GM19468 (cell line): ENCODE measurements around the gene NTRK3.

ENCODE experiments used
- ATAC-seq: cut with Tn5 transposase; IDR thresholded peaks from one replicate; pipeline ENCODE4 v1.9.1; 2021; ENCODE audit warnings: mild to moderate bottlenecking, moderate library complexity, moderate number of reproducible peaks; ENCODE audit not compliant: unreplicated experiment; ENCODE audit errors: extremely low read depth

The NTRK3 gene

GRCh38 chr15:88188300-88188699 lies 68.2 kb downstream of the NTRK3 start:
- no peak for ATAC-seq

- ATAC-seq: no peak
Measured at GRCh38 chr15:88187195-88187594, 69.3 kb downstream of the NTRK3 start.

DNA sequence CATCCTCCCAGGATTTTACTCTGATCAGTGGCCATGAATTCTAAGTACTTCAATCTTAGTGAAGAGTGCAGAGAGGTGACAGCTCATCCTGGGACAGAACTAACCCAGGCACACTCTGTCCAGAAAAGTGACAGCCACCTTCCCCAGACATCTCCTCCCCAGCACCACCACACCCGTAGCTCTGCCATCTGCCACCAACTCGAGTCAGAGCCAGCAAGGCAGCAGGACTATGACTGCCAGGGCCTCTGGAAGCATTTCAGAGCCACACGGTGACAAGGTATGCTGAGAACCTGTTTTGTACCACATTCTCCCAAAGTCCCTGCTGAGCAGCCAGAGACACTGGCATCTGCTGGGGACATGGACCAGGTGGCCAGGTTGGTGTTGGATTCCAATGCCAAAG lies 71.0 kb downstream of the NTRK3 start:
- ATAC-seq: no peak

GRCh38 chr15:88181613-88182012 lies 74.9 kb downstream of the NTRK3 start:
- no peak for ATAC-seq

DNA sequence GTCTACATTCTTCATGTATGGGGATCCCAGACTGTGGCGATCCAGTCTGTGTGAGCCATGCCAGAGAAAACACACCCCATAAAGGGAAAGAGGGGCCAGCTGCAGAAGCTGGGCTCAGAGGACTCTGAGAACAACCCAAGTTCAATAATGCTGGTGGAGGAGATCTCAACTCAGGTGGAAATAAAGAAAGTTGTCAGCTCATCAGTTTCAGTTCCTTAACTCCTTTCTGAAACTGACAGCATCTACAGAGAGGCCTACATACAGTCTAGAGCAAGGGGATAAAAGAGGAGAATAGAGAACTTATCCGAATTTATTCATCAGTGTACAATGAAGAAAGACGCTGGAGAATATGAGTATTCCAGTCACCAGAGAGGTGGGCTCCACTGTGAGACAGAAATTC lies 77.0 kb downstream of the NTRK3 start:
- peak; percentile 55 for ATAC-seq

GRCh38 chr15:88178631-88179030 lies 77.9 kb downstream of the NTRK3 start:
- no peak for ATAC-seq

GRCh38 chr15:88177451-88177850 lies 79.1 kb downstream of the NTRK3 start:
- ATAC-seq: no peak

- no peak for ATAC-seq
Measured at GRCh38 chr15:88174571-88174970, 82.0 kb downstream of the NTRK3 start.

GRCh38 chr15:88166082-88166993 lies 90.2 kb downstream of the NTRK3 start:
- ATAC-seq: no peak

GRCh38 chr15:88161636-88162035 lies 94.9 kb downstream of the NTRK3 start:
- no peak for ATAC-seq

GRCh38 chr15:88155310-88155709 lies 101.2 kb downstream of the NTRK3 start:
- ATAC-seq: no peak

DNA sequence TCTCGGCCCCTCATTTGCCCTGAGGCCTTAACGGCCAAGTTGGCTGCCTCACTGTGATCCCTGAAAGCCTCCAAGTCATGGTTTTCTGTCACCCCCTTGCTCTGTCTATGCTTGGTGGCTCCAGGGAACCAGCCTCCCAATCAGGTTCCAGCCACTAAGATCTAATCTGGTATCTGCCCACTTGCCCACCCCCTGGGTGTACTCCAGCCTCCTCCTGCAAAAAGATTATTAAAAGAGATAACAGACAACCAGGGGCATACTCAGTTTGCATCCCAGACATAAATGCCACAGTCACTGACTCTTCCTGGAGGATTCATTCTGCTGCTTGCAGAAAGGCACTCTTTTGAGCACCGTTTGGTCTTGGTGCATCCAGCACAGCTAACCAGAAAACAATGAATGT lies 103.9 kb downstream of the NTRK3 start:
- ATAC-seq: no peak

DNA sequence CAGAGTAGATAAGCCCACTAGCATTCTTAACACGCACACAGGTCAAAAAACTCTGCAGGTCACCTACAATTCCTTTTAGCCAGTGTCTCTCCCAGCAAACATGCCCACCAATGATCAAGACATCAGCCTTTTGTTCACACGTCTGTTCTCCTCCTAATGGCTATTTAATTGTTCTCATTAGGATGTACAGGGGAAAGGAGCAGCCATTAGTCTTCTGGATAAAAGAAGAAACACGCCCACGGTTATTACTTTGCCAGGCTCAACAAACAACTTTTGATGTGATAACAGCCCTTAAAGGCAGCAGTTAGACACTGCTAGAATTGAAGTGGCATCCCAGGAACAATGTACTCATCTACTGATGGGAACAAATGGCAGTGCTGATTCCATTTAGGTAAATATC lies 108.8 kb downstream of the NTRK3 start:
- ATAC-seq: no peak

DNA sequence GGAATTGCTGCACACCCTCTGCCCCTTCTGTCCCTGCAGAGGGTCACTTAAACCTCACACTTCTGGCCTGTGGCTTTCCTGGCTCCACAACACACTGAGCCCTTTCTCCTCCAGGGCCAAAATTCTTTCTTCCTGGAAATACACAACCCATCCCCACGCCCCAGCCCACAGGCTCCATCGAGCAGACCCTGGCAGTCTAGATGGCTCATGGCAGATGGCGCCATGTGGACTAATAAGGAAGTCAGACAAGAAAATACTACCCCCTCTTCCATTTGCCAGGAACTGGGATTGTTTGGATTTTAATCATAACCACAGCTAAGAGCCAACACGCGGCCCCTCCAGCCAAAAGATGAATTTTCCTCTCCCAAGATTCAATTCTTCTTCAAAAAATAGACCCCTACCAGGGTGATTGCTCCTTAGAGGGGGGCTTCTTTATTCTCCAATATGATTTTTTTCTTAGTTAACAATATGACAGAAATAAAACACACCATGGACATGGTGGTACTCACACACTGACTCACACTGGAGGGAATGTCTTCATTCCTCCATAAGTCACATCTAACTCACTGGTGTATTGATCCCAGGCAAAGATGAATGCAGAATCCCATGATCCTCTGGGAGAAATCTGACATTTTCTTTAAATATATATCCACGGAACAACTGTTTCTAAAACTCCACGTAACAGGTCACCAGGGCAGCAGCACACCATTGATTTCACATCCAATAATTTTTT lies 111.5 kb downstream of the NTRK3 start:
- ATAC-seq: no peak

DNA sequence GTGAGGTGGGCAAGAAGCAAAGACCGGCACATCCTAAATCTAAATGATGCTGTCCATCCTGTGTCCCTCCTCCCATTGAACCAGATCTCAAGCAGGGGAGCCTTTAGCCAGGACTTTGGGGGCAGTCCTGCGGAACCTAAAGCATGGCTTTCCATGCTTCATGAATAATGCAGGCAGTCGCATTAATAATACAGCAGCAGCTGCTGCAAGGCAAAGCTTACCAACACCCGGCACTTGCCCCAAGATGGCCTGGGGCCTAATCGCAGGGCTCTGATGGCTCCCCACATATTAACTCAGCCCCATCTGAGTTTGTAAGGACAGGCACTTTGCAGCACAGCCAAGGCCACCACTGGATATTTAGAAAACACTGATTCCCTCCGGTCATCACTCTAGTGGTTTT lies 114.4 kb downstream of the NTRK3 start:
- ATAC-seq: no peak

DNA sequence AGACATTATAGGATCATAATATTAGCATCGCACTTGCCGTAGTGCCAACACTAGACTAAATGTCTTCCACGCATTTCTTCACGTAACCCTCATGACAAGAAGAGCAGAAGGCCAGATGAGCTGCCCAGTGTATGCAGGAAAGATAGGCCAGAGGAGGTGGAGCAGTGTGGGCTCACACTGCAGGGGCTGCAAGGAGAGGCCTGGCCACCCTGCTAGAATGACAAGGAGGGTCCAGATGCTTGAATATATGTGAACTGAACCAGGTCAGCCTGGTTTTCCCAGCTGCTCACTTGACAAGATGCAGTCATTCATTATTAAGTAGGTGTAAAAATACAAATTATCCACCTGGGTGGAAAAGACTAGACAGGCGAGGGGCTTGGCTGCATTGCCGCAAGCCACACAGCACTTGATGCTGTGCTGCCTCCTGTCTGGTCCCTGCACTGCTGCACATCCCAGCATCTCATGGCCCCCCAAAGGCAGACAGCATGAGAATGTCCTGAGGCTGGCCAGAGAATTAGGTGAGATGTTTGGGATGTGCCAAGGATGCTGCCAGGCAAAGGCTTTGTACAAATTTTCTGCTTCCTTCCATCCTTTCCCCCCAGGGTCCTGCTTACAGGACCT lies 115.2 kb downstream of the NTRK3 start:
- ATAC-seq: no peak

DNA sequence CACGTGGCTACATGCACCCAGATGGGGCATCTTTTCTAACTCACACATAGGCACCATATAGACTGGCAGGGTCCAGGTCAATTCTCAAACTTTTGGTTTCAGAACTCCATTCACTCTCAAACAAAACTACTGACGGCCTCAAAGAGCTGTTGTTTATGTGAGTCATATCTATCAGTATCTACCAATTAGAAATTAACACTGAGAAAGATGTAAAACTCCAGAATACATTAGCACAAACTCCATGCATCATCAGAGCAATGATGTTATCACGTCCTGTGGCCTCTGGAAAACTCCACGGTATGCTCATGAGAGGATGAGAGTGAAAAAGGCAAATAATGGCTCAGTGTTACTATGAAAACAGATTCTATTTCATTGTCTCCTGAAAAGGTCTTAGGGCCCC lies 116.1 kb downstream of the NTRK3 start:
- no peak for ATAC-seq

DNA sequence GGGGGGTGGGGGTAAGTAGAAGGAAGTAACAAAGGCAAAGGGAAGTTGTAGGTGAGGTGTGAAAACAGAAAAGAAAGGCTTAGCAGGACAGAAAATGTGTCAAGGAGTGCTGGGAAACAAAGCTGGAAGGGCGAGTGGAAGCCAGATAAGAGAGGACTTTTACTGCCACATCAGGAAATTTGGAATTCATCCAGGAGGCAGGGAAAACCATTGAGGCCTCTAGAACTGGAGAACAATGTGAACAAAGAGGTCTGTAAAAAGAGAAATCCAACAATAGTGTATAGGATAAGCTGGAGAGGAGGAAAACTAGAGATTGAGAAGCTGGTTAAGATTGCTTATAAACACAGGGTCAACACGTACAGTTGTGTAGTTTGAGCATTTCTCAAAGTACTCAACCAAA lies 116.6 kb downstream of the NTRK3 start:
- ATAC-seq: no peak

DNA sequence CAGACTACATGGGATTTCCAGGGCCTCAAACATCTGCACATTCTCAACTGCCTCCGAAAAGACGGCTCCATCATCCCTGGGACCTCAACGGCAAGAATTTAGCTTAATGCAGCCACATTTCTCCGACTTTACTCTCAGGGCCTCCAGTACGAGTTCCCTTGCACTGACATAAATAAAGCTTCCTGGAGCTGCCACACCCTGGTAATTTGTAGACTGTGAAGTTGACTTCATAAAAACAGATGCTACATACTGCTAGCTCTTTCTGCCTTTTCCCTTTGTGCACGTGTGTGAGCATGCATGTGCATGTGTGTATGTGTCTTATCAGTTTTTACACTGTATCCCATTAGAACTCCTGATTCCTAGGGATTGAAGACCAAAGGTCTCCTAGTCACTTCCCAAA lies 122.7 kb downstream of the NTRK3 start:
- no peak for ATAC-seq

- ATAC-seq: no peak
Measured at GRCh38 chr15:88132499-88132898, 124.0 kb downstream of the NTRK3 start.

GRCh38 chr15:88131937-88132336 lies 124.6 kb downstream of the NTRK3 start:
- ATAC-seq: no peak
